Testis (tissue), 3 donors: ENCODE measurements around the gene GBX1. TPM values are rescaled to one million over a fixed set of nuclear protein-coding genes. Genes with fewer than 3 reads are reported as not detected.

Experiments
- DNase-seq: peaks from one replicate; pipeline ENCODE4 v3.0.0-alpha.2; 2019
- H3K27ac ChIP-seq, 2 donors: fragments of 200-600 bp; sonication (generic); one replicate each; pipeline ENCODE4 v1.5.1; 2019
- H3K27me3 ChIP-seq: fragments of 200-600 bp; sonication (generic); one replicate; pipeline ENCODE4 v1.5.1; 2019
- H3K36me3 ChIP-seq: fragments of 200-600 bp; sonication (generic); one replicate; pipeline ENCODE4 v1.5.1; 2017; ENCODE audit warnings: low read depth; ENCODE audit errors: missing control alignments
- H3K4me1 ChIP-seq: fragments of 200-600 bp; sonication (generic); one replicate; pipeline ENCODE4 v1.5.1; 2019
- H3K4me3 ChIP-seq, 2 donors: fragments of 200-600 bp; sonication (generic); one replicate each; pipeline ENCODE4 v1.5.1; 2017 to 2019
- H3K9me3 ChIP-seq: fragments of 200-600 bp; sonication (generic); one replicate; pipeline ENCODE4 v1.5.1; 2017
- POLR2A ChIP-seq: fragments of 450-650 bp; IDR thresholded peaks from one replicate; pipeline ENCODE4 v1.6.1; 2017; ENCODE audit warnings: antibody characterized with exemption, mild to moderate bottlenecking, moderate library complexity
- WGBS, 2 donors: methylation state at CpG; one replicate each; pipeline ENCODE4 v1.1.5; 2018; 5-methylcytosine and 5-hydroxymethylcytosine counted together
- intact Hi-C: fragments of 100-400 bp; cut with DNase I; formaldehyde crosslinking; loops from one replicate; pipeline ENCODE4 v1.15.1; 2023; ENCODE audit warnings: low total_unique reads
- polyA plus RNA-seq: library from polyadenylated mRNA; stranded (reverse); fragments of 350-450 nt; fragmentation: Illumina TruSeq; extraction: RNeasy Lipid Tissue Mini Kit (QIAGEN cat#74804); gene quantifications from one replicate; pipeline ENCODE4 v1.2.3, GENCODE V29; 2014; ENCODE audit warnings: low read depth, low replicate concordance; ENCODE audit not compliant: insufficient read depth
- total RNA-seq, 2 donors: library from RNA; depleted of rRNA; stranded (reverse); fragments of >200 nt; gene quantifications; one replicate each; pipeline ENCODE4 v1.2.3, GENCODE V29; 2016
- TF ChIP-seq, protein P1 (sequence below), 3 experiments: fragments of 450-650 bp in 2 of 3; fragments of 200-600 bp in 1 of 3; sonication (generic) in 1 of 3; IDR thresholded peaks; one replicate each; pipeline ENCODE4 v1.5.1; 2016 to 2019; ENCODE audit warnings: antibody characterized with exemption in 3 of 3, mild to moderate bottlenecking in 2 of 3, moderate library complexity in 1 of 3

The GBX1 gene
- total and polyA plus RNA-seq, 3 donors from 2014 or later: 2.9 to 15.6 (median 7.2) TPM

DNA sequence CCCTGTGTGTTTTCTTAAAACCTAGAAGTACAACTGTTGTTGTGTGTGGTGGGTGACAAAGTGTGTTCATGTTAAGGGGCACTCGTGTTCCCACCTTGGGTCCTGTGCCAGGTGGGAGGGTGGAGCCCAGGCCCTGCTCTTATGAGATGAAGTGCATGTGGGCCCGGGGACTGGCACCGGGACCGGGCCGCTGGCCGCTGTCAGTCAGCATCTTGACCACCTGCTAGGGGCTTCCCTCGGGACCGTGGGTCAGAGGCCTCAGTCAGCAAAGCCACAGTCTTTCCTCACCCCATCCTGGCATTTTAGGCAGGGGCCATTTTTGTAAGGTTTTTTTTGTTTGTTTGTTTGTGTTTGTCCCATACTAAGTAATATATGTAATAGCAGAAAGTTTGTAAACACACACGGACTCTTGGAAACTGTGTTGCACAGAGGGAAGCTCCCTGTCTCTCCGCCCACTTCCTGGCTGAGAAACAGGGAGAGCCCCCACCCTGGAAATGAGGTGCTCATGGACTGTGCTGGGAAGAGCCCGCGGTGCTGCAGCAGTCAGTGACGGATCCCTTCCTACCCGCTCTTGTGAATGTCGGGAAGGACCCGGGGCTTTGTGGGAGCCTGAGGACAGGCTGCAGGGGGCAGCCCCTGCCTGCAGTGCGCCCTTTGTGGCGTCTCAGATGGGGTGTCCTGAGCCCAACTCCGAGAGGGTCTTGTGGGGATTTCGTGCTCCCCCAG is 67.8 kb downstream of the GBX1 start:
- WGBS, 2 donors: 63 to 66% methylated on average over 10 to 19 of the region's 20 CpGs
- Histone ChIP-seq H3K4me1 (no peaks in the 10 kb centered on the region), H3K4me3 (no peak overlapping the region), H3K36me3 (no peaks in the 10 kb centered on the region), H3K27me3 (no peaks in the 10 kb centered on the region), H3K9me3 (no peaks in the 10 kb centered on the region), H3K27ac (no peak overlapping the region)
- intact Hi-C loops: no loop called here
- no peak for DNase-seq
- TF ChIP-seq, protein P1, sequence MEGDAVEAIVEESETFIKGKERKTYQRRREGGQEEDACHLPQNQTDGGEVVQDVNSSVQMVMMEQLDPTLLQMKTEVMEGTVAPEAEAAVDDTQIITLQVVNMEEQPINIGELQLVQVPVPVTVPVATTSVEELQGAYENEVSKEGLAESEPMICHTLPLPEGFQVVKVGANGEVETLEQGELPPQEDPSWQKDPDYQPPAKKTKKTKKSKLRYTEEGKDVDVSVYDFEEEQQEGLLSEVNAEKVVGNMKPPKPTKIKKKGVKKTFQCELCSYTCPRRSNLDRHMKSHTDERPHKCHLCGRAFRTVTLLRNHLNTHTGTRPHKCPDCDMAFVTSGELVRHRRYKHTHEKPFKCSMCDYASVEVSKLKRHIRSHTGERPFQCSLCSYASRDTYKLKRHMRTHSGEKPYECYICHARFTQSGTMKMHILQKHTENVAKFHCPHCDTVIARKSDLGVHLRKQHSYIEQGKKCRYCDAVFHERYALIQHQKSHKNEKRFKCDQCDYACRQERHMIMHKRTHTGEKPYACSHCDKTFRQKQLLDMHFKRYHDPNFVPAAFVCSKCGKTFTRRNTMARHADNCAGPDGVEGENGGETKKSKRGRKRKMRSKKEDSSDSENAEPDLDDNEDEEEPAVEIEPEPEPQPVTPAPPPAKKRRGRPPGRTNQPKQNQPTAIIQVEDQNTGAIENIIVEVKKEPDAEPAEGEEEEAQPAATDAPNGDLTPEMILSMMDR (IDR thresholded peaks at IDR 0.05): no peak
- TF ChIP-seq POLR2A: no peak

Other genes with a start within 250 kb of the GBX1 start
- gene KCNH2, start 189.4 kb downstream of the GBX1 start, total RNA-seq: 100 to 1,000 TPM; 230 to 247 TPM
- gene KCNH2, start 189.4 kb downstream of the GBX1 start, polyA plus RNA-seq: 82.5 TPM
- gene NOS3, start 176.7 kb downstream of the GBX1 start, total RNA-seq: 10 to 100 TPM; 25.0 to 36.6 TPM
- 19.5 TPM for gene NOS3, start 176.7 kb downstream of the GBX1 start, polyA plus RNA-seq
- 10 to 100 TPM; 14.9 to 29.7 TPM for gene ATG9B, start 143.2 kb downstream of the GBX1 start, total RNA-seq
- gene ATG9B, start 143.2 kb downstream of the GBX1 start, polyA plus RNA-seq: 24.8 TPM
- gene ABCB8, start 139.2 kb downstream of the GBX1 start, total RNA-seq: 10 to 100 TPM; 59.6 to 76.8 TPM
- gene ABCB8, start 139.2 kb downstream of the GBX1 start, polyA plus RNA-seq: 34.9 TPM
- gene ASIC3, start 119.2 kb downstream of the GBX1 start, total RNA-seq: 10 to 100 TPM; 27.5 to 37.9 TPM
- gene ASIC3, start 119.2 kb downstream of the GBX1 start, polyA plus RNA-seq: 20.8 TPM
- gene CDK5, start 109.8 kb downstream of the GBX1 start, total RNA-seq: 10 to 100 TPM; 10.5 to 15.4 TPM
- 7.1 TPM for gene CDK5, start 109.8 kb downstream of the GBX1 start, polyA plus RNA-seq
- gene SLC4A2, start 108.1 kb downstream of the GBX1 start, total RNA-seq: 100 to 1,000 TPM; 147 to 153 TPM
- gene SLC4A2, start 108.1 kb downstream of the GBX1 start, polyA plus RNA-seq: 68.9 TPM
- 100 to 1,000 TPM; 114 to 124 TPM for gene FASTK, start 86.9 kb downstream of the GBX1 start, total RNA-seq
- gene FASTK, start 86.9 kb downstream of the GBX1 start, polyA plus RNA-seq: 60.3 TPM
- 10 to 100 TPM; 63.2 to 68.7 TPM for gene TMUB1, start 84.2 kb downstream of the GBX1 start, total RNA-seq
- 30.8 TPM for gene TMUB1, start 84.2 kb downstream of the GBX1 start, polyA plus RNA-seq
- gene AGAP3, start 81.2 kb downstream of the GBX1 start, total RNA-seq: 10 to 100 TPM; 65.6 to 90.5 TPM
- 44.1 TPM for gene AGAP3, start 81.2 kb downstream of the GBX1 start, polyA plus RNA-seq
- gene ASB10, start 19.6 kb upstream of the GBX1 start, total RNA-seq: under 1 TPM in 1 of 2 donors, not detected in 1; 0.39 TPM
- 0.18 TPM for gene ASB10, start 19.6 kb upstream of the GBX1 start, polyA plus RNA-seq
- gene H2BK1, start 42.8 kb upstream of the GBX1 start, total RNA-seq: not detected
- not detected for gene H2BK1, start 42.8 kb upstream of the GBX1 start, polyA plus RNA-seq
- gene ABCF2, start 59.5 kb upstream of the GBX1 start, total RNA-seq: 10 to 100 TPM; 44.4 to 49.4 TPM
- gene ABCF2, start 59.5 kb upstream of the GBX1 start, polyA plus RNA-seq: 54.3 TPM
- 10 to 100 TPM; 66.5 to 70.5 TPM for gene CHPF2, start 64.8 kb upstream of the GBX1 start, total RNA-seq
- 22.6 TPM for gene CHPF2, start 64.8 kb upstream of the GBX1 start, polyA plus RNA-seq
- gene SMARCD3, start 81.0 kb upstream of the GBX1 start, total RNA-seq: 100 to 1,000 TPM in 1 of 2 donors, 10 to 100 TPM in 1; 94.0 to 122 TPM
- 55.1 TPM for gene SMARCD3, start 81.0 kb upstream of the GBX1 start, polyA plus RNA-seq
- 10 to 100 TPM; 57.9 to 59.6 TPM for gene NUB1, start 174.1 kb upstream of the GBX1 start, total RNA-seq
- gene NUB1, start 174.1 kb upstream of the GBX1 start, polyA plus RNA-seq: 140 TPM
- gene WDR86, start 242.3 kb upstream of the GBX1 start, total RNA-seq: 10 to 100 TPM in 1 of 2 donors, 1 to 10 TPM in 1; 9.6 to 20.3 TPM
- gene WDR86, start 242.3 kb upstream of the GBX1 start, polyA plus RNA-seq: 2.8 TPM